ENCODE measurements around the gene VPS36.
"Not testable (repeated sequence)": the region's sequence is repeated elsewhere in the genome, so short reads cannot be mapped to it uniquely, and the experiment has no call there.

Gene VPS36

GRCh38 chr13:52450012-52450792 is at the start of gene VPS36:
Gene VPS36, minus strand, starts transcription at chr13:52450634. Its CDS starts 40 bp downstream, at chr13:52450594.
- DNase-seq (ENCODE audit: low read depth in 2 of 2), result peak; percentile 86 to 88

DNA sequence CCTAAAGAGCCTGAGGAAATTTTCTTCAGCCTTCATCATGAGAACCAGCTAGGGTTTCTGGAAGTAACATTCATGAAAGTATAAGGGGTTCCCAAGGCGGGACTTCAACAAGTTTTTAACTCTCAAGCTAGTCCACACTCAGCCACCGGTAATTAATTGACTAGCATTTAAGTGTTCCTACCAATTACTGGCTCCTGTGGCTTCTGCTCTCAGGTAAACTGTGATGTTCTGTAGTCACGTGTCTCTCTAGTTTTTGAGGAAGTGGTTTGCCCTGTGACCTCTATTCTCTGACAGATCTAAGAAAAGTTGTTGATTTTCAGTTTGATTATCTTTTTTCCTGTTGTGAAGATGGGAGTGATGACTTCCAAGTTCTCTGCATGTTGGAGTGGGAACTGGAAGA is 47.5 kb upstream of the VPS36 start:
- DNase-seq (ENCODE audit: low read depth in 2 of 2), result not testable (repeated sequence)

- DNase-seq (ENCODE audit: low read depth in 2 of 2), result not testable (repeated sequence)
Observed at GRCh38 chr13:52494241-52494640, 43.8 kb upstream of the VPS36 start.

DNA sequence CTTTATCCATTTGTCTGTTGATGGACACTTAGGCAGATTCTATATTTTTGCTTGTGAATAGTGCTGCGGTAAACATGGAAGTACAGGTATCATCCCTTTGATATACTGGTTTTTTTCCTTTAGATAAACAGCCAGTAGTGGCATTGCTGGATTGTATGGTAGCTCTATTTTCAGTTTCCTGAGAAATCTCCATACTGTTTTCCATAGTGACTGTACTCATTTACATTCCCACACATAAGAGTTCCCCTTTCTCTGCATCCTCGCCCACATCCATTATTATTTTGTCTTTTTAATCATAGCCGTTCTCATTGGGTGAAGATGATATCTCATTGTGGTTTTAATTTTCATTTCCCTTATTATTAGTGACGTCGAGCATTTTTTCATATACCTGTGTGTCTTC is 40.6 kb upstream of the VPS36 start:
- not testable (repeated sequence) for DNase-seq (ENCODE audit: low read depth in 2 of 2)

DNA sequence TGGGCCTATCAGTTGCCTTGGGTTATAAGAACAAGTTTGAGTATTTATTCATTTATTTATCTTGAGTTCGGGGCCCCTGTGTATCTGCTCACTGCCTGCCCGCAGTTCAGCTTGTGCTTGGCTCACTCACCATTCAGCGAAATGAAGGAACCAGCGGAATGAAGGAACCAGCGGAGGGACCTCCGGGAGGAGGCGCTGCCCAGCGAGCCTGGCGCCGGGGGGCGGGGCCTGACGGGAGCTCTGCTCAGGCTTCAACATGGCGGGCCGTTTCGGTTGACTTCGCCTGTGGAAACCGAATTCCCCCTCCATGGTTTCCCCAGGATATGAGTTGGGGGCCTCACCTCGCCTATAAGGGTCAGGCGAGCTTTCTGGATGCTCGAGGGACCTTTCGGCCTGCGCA is 38.3 kb upstream of the VPS36 start:
- DNase-seq (ENCODE audit: low read depth in 2 of 2), result not testable (repeated sequence)

GRCh38 chr13:52487078-52487477 is 36.6 kb upstream of the VPS36 start:
- not testable (repeated sequence) for DNase-seq (ENCODE audit: low read depth in 2 of 2)

GRCh38 chr13:52480677-52481428 is 30.4 kb upstream of the VPS36 start:
- DNase-seq (ENCODE audit: low read depth in 2 of 2), result not testable (repeated sequence)

GRCh38 chr13:52468487-52468886 is 18.1 kb upstream of the VPS36 start:
- DNase-seq (ENCODE audit: low read depth in 2 of 2), result not testable (repeated sequence)

GRCh38 chr13:52463526-52463925 is 13.1 kb upstream of the VPS36 start:
- DNase-seq (ENCODE audit: low read depth in 2 of 2), result no peak

DNA sequence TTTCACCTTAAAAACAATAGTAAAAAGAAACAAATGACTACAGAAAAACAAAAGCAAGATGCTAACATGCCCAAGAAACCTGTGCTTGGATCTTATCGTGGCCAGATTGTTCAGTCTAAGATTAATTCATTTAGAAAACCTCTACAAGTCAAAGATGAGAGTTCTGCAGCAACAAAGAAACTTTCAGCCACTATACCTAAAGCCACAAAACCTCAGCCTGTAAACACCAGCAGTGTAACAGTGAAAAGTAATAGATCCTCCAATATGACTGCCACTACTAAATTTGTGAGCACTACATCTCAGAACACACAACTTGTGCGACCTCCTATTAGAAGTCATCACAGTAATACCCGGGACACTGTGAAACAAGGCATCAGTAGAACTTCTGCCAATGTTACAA is 10.8 kb upstream of the VPS36 start:
- no peak for DNase-seq (ENCODE audit: low read depth in 2 of 2)

DNA sequence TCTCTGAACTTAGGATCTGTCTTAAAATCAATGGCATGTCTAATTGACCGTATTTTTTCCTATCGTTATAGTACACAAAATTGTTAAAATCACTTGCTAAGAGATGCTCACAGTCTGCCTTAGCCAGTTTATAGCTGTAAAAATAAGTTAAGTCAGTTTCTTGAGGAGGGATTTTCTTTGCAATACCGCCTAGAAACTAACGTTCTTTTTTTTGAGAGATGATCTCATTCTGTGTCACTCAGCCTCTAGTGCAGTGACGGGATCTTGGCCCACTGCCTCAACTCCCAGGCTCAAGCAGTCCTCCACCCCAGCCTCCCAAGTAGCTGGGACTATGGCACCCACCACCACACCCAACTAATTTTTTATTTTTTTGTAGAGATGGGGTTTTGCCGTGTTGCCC is 9.2 kb upstream of the VPS36 start:
- DNase-seq (ENCODE audit: low read depth in 2 of 2), result peak; percentile 7 to 8

DNA sequence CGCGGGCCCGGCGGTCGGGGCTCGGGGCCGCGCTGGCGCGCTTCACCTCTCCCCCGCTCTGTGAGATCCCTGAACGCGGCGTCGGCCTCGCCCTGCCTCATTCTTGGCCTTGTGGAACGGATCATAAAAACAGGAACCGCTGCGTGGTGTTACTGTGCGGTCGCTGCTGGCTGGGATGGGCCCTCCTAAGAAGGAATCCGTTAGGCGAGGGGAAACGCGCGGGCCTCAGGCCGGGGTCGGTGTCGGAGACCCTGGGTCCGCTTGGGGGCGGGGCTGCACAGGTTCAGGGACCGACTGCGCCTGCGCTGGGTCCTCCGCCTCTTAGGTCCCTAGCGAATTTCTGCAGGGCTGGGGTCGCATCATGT is 5.2 kb upstream of the VPS36 start:
- peak; percentile 28 to 29 for DNase-seq (ENCODE audit: low read depth in 2 of 2)

DNA sequence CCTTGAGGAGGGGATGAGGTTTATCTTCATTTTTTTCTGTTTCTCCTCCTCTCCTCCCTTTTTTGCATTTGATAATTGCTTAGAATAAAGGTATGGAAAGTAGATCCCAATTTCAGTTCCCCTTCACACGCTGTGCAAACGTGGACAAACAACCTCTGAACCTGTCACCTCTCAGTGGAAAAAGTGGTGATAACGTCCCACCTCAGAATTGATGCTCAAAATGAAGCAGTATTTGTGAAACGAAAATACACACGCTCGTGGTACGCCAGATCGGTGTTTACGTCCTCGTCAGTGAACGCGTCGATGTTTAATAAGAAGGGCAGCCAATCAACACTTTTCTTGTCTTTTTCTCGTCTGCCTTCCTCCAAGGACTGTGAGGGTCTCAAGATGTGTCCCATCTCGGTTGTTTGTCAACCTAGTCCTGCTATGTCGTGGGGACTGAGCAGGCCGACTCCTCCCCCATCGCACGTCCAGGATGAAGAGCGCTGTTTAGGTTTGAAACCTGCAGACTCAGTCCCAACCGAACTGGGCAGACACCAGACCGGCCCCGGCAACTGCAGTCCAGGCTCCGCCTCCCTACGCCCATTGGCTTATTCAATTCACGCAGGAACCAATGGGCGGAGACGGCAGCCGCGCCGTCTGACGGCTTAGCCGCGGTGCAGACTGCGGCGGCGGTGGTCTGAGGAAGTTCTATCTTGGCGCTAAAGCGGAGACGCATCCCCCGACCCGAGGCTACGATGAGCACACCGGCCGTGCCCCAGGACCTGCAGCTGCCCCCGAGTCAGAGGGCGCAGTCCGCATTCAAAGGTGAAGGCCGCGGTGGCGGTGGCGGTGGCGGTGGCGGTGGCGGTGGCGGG is 4.6 kb upstream of the VPS36 start, which contains the start of gene CKAP2:
CKAP2 (plus strand) TSS at position 659 of the 857 bp plus-strand sequence; CDS start at position 738, 79 bp downstream.
- DNase-seq (ENCODE audit: low read depth in 2 of 2), result peak; percentile 75 to 76

GRCh38 chr13:52454459-52454819 is 4.0 kb upstream of the VPS36 start:
- no peak for DNase-seq (ENCODE audit: low read depth in 2 of 2)

GRCh38 chr13:52452470-52452869 is 2.0 kb upstream of the VPS36 start:
- no peak for DNase-seq (ENCODE audit: low read depth in 2 of 2)

- DNase-seq (ENCODE audit: low read depth in 2 of 2), result no peak
Observed at GRCh38 chr13:52451135-52451804, 836 bp upstream of the VPS36 start.

GRCh38 chr13:52450793-52451116 is 321 bp upstream of the VPS36 start:
- no peak for DNase-seq (ENCODE audit: low read depth in 2 of 2)

- no peak for DNase-seq (ENCODE audit: low read depth in 2 of 2)
Observed at GRCh38 chr13:52449331-52450011, 963 bp downstream of the VPS36 start.

DNA sequence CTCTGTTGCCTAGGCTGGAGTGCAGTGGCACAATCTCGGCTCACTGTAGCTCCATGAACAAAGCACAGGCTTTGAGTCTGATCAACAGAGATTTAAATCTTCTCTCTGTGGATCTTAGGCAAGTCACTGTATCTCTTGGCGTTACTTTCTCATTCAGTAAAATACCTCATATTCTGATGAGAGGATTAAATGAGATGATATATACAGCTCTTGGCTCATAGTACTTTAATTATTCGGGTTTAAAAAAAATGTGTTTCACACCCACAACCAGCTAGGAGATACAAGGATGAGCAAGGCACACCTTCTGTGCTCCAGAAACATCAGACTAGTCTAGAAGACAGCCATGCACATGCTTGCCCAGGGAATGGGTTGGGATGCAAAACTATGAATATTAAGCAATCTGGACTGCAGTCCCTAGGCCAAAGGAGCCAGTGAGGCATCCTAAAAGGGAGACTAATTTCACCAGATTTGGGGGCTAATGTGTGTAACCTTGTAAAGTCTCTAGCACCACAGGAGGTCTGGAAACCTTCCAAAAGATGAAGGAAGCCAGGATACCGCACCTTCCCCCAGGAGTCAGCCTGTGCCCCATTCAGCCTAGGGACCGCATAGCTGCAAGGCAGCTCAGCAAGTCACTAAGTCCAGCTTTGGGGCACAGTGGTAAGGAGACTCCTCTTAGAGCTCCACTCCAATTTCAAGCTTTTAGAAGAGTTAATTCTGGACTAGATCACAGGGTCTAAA is 2.5 kb downstream of the VPS36 start:
- no peak for DNase-seq (ENCODE audit: low read depth in 2 of 2)

DNA sequence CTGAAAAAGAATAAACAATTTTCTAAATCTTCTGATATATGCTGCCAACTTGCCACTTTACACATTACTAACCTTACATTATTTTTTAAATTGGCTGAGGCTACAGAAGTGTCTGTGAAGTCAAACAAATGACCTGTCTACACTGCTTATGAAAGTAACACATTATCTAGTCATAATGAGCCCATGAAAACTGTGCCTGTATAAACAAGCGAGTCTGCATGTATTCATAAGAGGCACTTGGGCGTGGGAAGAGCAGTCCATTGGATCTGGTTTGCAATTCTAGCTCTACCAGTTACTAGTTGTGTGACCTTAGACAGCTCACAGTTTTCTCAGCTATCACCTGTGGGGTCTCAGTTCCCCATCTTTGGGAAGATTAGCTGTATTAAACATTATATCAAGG is 3.1 kb downstream of the VPS36 start:
- no peak for DNase-seq (ENCODE audit: low read depth in 2 of 2)
